Measurements from ENCODE around the gene URB1.

Gene URB1

GRCh38 chr21:32340863-32341848 lies 51.7 kb downstream of the URB1 start:
- Histone ChIP-seq H3K4me3 (ENCODE audit: low read depth, low read length) (no peak overlapping the region), H3K9ac (ENCODE audit: low read depth, low read length) (no peak overlapping the region)

GRCh38 chr21:32338209-32338921 lies 54.4 kb downstream of the URB1 start:
- peaks cover 98% of the 10 kb centered on the region for H3K36me3 ChIP-seq (ENCODE audit: control insufficient read depth, insufficient read depth, low read length)
- H3K9ac ChIP-seq (ENCODE audit: low read depth, low read length), result no peak overlapping the region
- no peaks in the 10 kb centered on the region for H3K9me3 ChIP-seq (ENCODE audit: control insufficient read depth, insufficient read depth, low read length)
- no peaks in the 10 kb centered on the region for H3K27me3 ChIP-seq (ENCODE audit: control insufficient read depth, insufficient read depth, low read length)
- no peak overlapping the region for H3K27ac ChIP-seq (ENCODE audit: low read depth, low read length)
- H3K4me3 ChIP-seq (ENCODE audit: low read depth, low read length), result no peak overlapping the region
- peaks cover 7% of the 10 kb centered on the region; the same call in 1 of the 2 replicates for H3K4me1 ChIP-seq (ENCODE audit: control insufficient read depth, insufficient read depth, low read length)

More at GRCh38 chr21:32340863-32341848, 51.7 kb downstream of the URB1 start:
- no peaks in the 10 kb centered on the region for H3K9me3 ChIP-seq (ENCODE audit: control insufficient read depth, insufficient read depth, low read length)
- H3K27me3 ChIP-seq (ENCODE audit: control insufficient read depth, insufficient read depth, low read length), result no peaks in the 10 kb centered on the region
- no peak overlapping the region for H3K27ac ChIP-seq (ENCODE audit: low read depth, low read length)
- H3K36me3 ChIP-seq (ENCODE audit: control insufficient read depth, insufficient read depth, low read length), result peaks cover 98% of the 10 kb centered on the region
- no peaks in the 10 kb centered on the region for H3K4me1 ChIP-seq (ENCODE audit: control insufficient read depth, insufficient read depth, low read length)

- Histone ChIP-seq H3K4me3 (ENCODE audit: low read depth, low read length) (no peak overlapping the region), H3K9ac (ENCODE audit: low read depth, low read length) (no peak overlapping the region; the same call in 1 of the 2 replicates), H3K27me3 (ENCODE audit: control insufficient read depth, insufficient read depth, low read length) (no peaks in the 10 kb centered on the region), H3K4me1 (ENCODE audit: control insufficient read depth, insufficient read depth, low read length) (peaks cover 7% of the 10 kb centered on the region; the same call in 1 of the 2 replicates), H3K27ac (ENCODE audit: low read depth, low read length) (no peak overlapping the region), H3K36me3 (ENCODE audit: control insufficient read depth, insufficient read depth, low read length) (peaks cover 95% of the 10 kb centered on the region), H3K9me3 (ENCODE audit: control insufficient read depth, insufficient read depth, low read length) (no peaks in the 10 kb centered on the region)
Observed at GRCh38 chr21:32337206-32337605, 55.6 kb downstream of the URB1 start.

GRCh38 chr21:32336711-32337110 lies 56.1 kb downstream of the URB1 start:
- H3K9ac ChIP-seq (ENCODE audit: low read depth, low read length), result no peak overlapping the region; the same call in 1 of the 2 replicates

GRCh38 chr21:32335601-32336575 lies 56.9 kb downstream of the URB1 start:
- Histone ChIP-seq H3K9me3 (ENCODE audit: control insufficient read depth, insufficient read depth, low read length) (no peaks in the 10 kb centered on the region), H3K27me3 (ENCODE audit: control insufficient read depth, insufficient read depth, low read length) (no peaks in the 10 kb centered on the region), H3K36me3 (ENCODE audit: control insufficient read depth, insufficient read depth, low read length) (peaks cover 93% of the 10 kb centered on the region), H3K4me1 (ENCODE audit: control insufficient read depth, insufficient read depth, low read length) (peaks cover 11% of the 10 kb centered on the region; the same call in 1 of the 2 replicates), H3K27ac (ENCODE audit: low read depth, low read length) (no peak overlapping the region), H3K9ac (ENCODE audit: low read depth, low read length) (no peak overlapping the region), H3K4me3 (ENCODE audit: low read depth, low read length) (no peak overlapping the region)

More at GRCh38 chr21:32336711-32337110, 56.1 kb downstream of the URB1 start:
- Histone ChIP-seq H3K27ac (ENCODE audit: low read depth, low read length) (no peak overlapping the region), H3K27me3 (ENCODE audit: control insufficient read depth, insufficient read depth, low read length) (no peaks in the 10 kb centered on the region), H3K9me3 (ENCODE audit: control insufficient read depth, insufficient read depth, low read length) (no peaks in the 10 kb centered on the region), H3K4me3 (ENCODE audit: low read depth, low read length) (no peak overlapping the region), H3K36me3 (ENCODE audit: control insufficient read depth, insufficient read depth, low read length) (peaks cover 93% of the 10 kb centered on the region), H3K4me1 (ENCODE audit: control insufficient read depth, insufficient read depth, low read length) (peaks cover 8% of the 10 kb centered on the region; the same call in 1 of the 2 replicates)

GRCh38 chr21:32334980-32335531 lies 57.8 kb downstream of the URB1 start:
- Histone ChIP-seq H3K36me3 (ENCODE audit: control insufficient read depth, insufficient read depth, low read length) (peaks cover 93% of the 10 kb centered on the region), H3K9ac (ENCODE audit: low read depth, low read length) (no peak overlapping the region), H3K27me3 (ENCODE audit: control insufficient read depth, insufficient read depth, low read length) (no peaks in the 10 kb centered on the region), H3K27ac (ENCODE audit: low read depth, low read length) (no peak overlapping the region), H3K9me3 (ENCODE audit: control insufficient read depth, insufficient read depth, low read length) (no peaks in the 10 kb centered on the region), H3K4me1 (ENCODE audit: control insufficient read depth, insufficient read depth, low read length) (peaks cover 13% of the 10 kb centered on the region; the same call in 1 of the 2 replicates), H3K4me3 (ENCODE audit: low read depth, low read length) (no peak overlapping the region)

- Histone ChIP-seq H3K27ac (ENCODE audit: low read depth, low read length) (no peak overlapping the region), H3K27me3 (ENCODE audit: control insufficient read depth, insufficient read depth, low read length) (no peaks in the 10 kb centered on the region), H3K4me3 (ENCODE audit: low read depth, low read length) (no peak overlapping the region), H3K36me3 (ENCODE audit: control insufficient read depth, insufficient read depth, low read length) (peaks cover 94% of the 10 kb centered on the region), H3K9me3 (ENCODE audit: control insufficient read depth, insufficient read depth, low read length) (no peaks in the 10 kb centered on the region), H3K9ac (ENCODE audit: low read depth, low read length) (no peak overlapping the region), H3K4me1 (ENCODE audit: control insufficient read depth, insufficient read depth, low read length) (peaks cover 13% of the 10 kb centered on the region; the same call in 1 of the 2 replicates)
Observed at GRCh38 chr21:32333953-32334673, 58.7 kb downstream of the URB1 start.

- no peak overlapping the region for H3K4me3 ChIP-seq (ENCODE audit: low read depth, low read length)
- no peaks in the 10 kb centered on the region for H3K27me3 ChIP-seq (ENCODE audit: control insufficient read depth, insufficient read depth, low read length)
- no peak overlapping the region for H3K27ac ChIP-seq (ENCODE audit: low read depth, low read length)
- H3K9ac ChIP-seq (ENCODE audit: low read depth, low read length), result no peak overlapping the region
- H3K9me3 ChIP-seq (ENCODE audit: control insufficient read depth, insufficient read depth, low read length), result no peaks in the 10 kb centered on the region
- peaks cover 13% of the 10 kb centered on the region; the same call in 1 of the 2 replicates for H3K4me1 ChIP-seq (ENCODE audit: control insufficient read depth, insufficient read depth, low read length)
- H3K36me3 ChIP-seq (ENCODE audit: control insufficient read depth, insufficient read depth, low read length), result peaks cover 93% of the 10 kb centered on the region
Observed at GRCh38 chr21:32332463-32332951, 60.3 kb downstream of the URB1 start.

GRCh38 chr21:32331444-32332305 lies 61.1 kb downstream of the URB1 start:
- H3K36me3 ChIP-seq (ENCODE audit: control insufficient read depth, insufficient read depth, low read length), result peaks cover 93% of the 10 kb centered on the region
- H3K4me1 ChIP-seq (ENCODE audit: control insufficient read depth, insufficient read depth, low read length), result peaks cover 13% of the 10 kb centered on the region; the same call in 1 of the 2 replicates
- peak overlapping the region; percentile 82 for H3K27ac ChIP-seq (ENCODE audit: low read depth, low read length)
- no peaks in the 10 kb centered on the region for H3K27me3 ChIP-seq (ENCODE audit: control insufficient read depth, insufficient read depth, low read length)
- H3K9ac ChIP-seq (ENCODE audit: low read depth, low read length), result no peak overlapping the region
- H3K9me3 ChIP-seq (ENCODE audit: control insufficient read depth, insufficient read depth, low read length), result no peaks in the 10 kb centered on the region
- H3K4me3 ChIP-seq (ENCODE audit: low read depth, low read length), result no peak overlapping the region

Measured in HUES48 (cell line).